Heart left ventricle (tissue), 16 donors: Measurements from ENCODE around the gene GABPB2. TPM values are rescaled to one million over a fixed set of nuclear protein-coding genes. Genes with fewer than 3 reads are reported as not detected.
A peak's percentile ranks its signal among the peaks of the same experiment; 100 is the strongest.

Experiments used
- ATAC-seq, 4 donors: fragments of 200-7000 bp; cut with Tn5 transposase; one replicate each; pipeline ENCODE4 v1.9.1; 2020 to 2022; ENCODE audit warnings: moderate library complexity in 4 of 4, mild to moderate bottlenecking in 3 of 4, moderate number of reproducible peaks in 1 of 4
- DNase-seq, 5 donors: peaks; one replicate each; pipeline ENCODE4 v3.0.0-alpha.2; 2020
- H3K27ac ChIP-seq, 12 donors: fragments of 200-600 bp; sonication (generic) in 4 of 12; one replicate each; pipeline versions ENCODE4 v1.5.0 to v1.8.0; 2016 to 2022; ENCODE audit warnings: mild to moderate bottlenecking in 2 of 12
- H3K27me3 ChIP-seq, 9 donors: fragments of 200-600 bp; sonication (generic) in 2 of 9; one replicate each; pipeline versions ENCODE4 v1.5.1 to v1.8.0; 2016 to 2022; ENCODE audit warnings: mild to moderate bottlenecking in 3 of 9
- H3K36me3 ChIP-seq, 9 donors: fragments of 200-600 bp; sonication (generic) in 2 of 9; one replicate each; pipeline versions ENCODE4 v1.5.0 to v1.8.0; 2018 to 2022; ENCODE audit warnings: mild to moderate bottlenecking in 2 of 9
- H3K4me1 ChIP-seq, 12 donors: fragments of 200-600 bp; sonication (generic) in 4 of 12; one replicate each; pipeline versions ENCODE4 v1.5.0 to v1.8.0; 2016 to 2022; ENCODE audit warnings: mild to moderate bottlenecking in 3 of 12
- H3K4me3 ChIP-seq, 12 donors: fragments of 200-600 bp; sonication (generic) in 4 of 12; one replicate each; pipeline versions ENCODE4 v1.5.0 to v1.8.0; 2017 to 2022; ENCODE audit warnings: mild to moderate bottlenecking in 9 of 12, moderate library complexity in 4 of 12
- H3K9me3 ChIP-seq, 12 donors: fragments of 200-600 bp; sonication (generic) in 4 of 12; one replicate each; pipeline versions ENCODE4 v1.5.0 to v1.8.0; 2016 to 2022; ENCODE audit warnings: mild to moderate bottlenecking in 1 of 12
- CTCF ChIP-seq, 12 donors: fragments of 200-600 bp; sonication (generic) in 4 of 12; IDR thresholded peaks; one replicate each; pipeline versions ENCODE4 v1.5.0 to v1.8.0; 2018 to 2022; ENCODE audit warnings: antibody characterized with exemption in 12 of 12, mild to moderate bottlenecking in 5 of 12
- POLR2A ChIP-seq, 2 donors: fragments of 450-650 bp; IDR thresholded peaks; one replicate each; pipeline ENCODE4 v1.6.1; 2017; ENCODE audit warnings: antibody characterized with exemption in 2 of 2, mild to moderate bottlenecking in 2 of 2, moderate library complexity in 2 of 2
- WGBS, 4 donors: extraction: QIAGEN DNeasy Blood & Tissue Kit in 2 of 4; methylation state at CpG; one replicate each; pipeline versions ENCODE4 v1.1.5 to v1.1.7; 2013 to 2018; 5-methylcytosine and 5-hydroxymethylcytosine counted together
- intact Hi-C, 10 donors: fragments of 100-400 bp; cut with DNase I; formaldehyde crosslinking; loops; one replicate each; pipeline versions ENCODE4 v1.11.1 to v1.14.2; 2022
- polyA plus RNA-seq, 2 donors: library from polyadenylated mRNA; stranded (reverse); fragments of 200-250 nt; gene quantifications; one replicate each; pipeline ENCODE4 v1.2.3, GENCODE V29; 2013
- total RNA-seq, 9 donors: library from RNA; depleted of rRNA in 2 of 9; stranded (reverse); fragments of >200 nt in 2 of 9; fragmentation: NEBNext Ultra II Directional in 3 of 9; extraction: Animal tissue kit (Norgen Biotek cat#: 25700) in 3 of 9; gene quantifications; one replicate each; pipeline versions ENCODE4 v1.1.0 to v1.2.4, GENCODE V29; 2016 to 2023
- donor health status: ischemic (EF 13 %, LVEDD 7.1; RV severe dilation, severe dysfunction).
- donor health status: healthy with polysubstance abuse.
- donor health status: DM: no; HTN: yes; CAD: no.
- donor health status: DM: no; HTN: no; CAD: no.
- donor health status: ischemic (EF 25% LVEDD 6.9; RV normal size, moderate dysfunction).
- donor health status: ischemic (EF 25% LVEDD 5.7; RV mildly dilated, moderate dysfunction).
- donor health status: healthy.
- donor health status: DM: yes; HTN: yes; CAD: no.
- donor health status: ischemic (EF 35%, LVEDD 5.7; RV mildly dilated, moderate dysfunction).
- donor health status: nonischemic (EF 11% LVEDD 7.7; RV severe dilation, severe dysfunction).
- donor health status: DM: yes; HTN: yes; CAD: no.
- donor health status: PGD.
- donor health status: ischemic (EF 29% LVEDD 5.4; RV normal size, mild dysfunction).
- donor health status: nonischemic (EF 23%, LVEDD 6.1; RV moderate dilation, normal function).

GABPB2 gene
- total and polyA plus RNA-seq, 11 donors: 4.6 to 15.2 (median 11.6) TPM

DNA sequence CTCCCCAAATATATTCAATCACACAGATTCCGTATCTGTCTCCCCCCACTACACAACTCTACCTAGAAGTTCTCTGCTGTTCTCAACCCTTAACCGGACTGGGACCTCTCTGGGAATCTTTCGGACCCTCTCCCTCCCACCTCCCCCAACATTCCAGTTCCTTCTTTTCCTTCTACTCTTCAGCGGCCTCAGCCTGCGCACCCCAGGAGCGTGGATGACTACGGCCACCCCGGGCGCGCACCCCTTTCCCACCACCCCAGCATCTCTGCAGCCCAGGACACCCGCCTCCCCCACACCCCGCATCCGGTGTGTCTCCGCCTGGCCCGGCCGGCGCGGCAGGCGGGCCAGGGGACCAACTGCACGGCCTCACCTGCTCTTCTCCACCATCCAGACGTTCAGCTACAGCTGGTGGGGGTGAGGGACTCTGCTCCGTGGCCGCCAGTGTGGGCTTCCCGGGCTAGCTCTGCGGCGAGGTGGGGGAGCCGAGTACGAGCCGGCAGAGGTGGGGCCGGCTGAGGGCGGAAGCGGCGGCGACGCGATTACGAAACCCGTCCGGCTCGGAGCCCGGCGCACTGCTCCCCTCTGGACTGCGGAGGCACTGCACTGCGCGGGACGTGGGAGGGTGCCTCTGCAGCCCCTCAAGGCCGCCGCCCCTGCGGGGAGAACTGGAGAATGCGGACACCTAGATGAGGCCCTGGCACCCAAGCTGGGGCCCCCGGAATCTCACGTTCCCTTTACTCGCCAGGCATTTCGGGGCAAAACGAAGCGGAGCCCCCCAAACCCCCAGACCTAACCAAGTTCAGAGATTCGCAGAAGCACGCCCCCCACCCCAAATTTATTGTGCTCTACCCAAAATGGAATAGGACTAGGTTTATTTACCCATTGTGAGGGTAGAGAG is 11.2 kb upstream of the GABPB2 start, which contains the start of gene CDC42SE1:
Gene CDC42SE1, minus strand, starts transcription at position 514 of the 898 bp plus-strand sequence. CDS start 3,892 bp downstream, outside the sequence.
- TF ChIP-seq CTCF (IDR thresholded peaks at IDR 0.05) (peak; percentile 61 to 94 (median 86)), POLR2A (IDR thresholded peaks at IDR 0.05) (peak; percentile 52 to 86)
- ATAC-seq (peak; percentile 87 to 93 (median 92)), DNase-seq (peak; percentile 87 to 93 (median 90))
- Histone ChIP-seq H3K36me3 (peaks cover 0 to 30% (median 20%) of the 10 kb centered on the region in 9 donors), H3K27ac (peak within 1 kb of the TSS; percentile 92 to 99 (median 96)), H3K27me3 (no peaks in the 10 kb centered on the region), H3K9me3 (no peaks in the 10 kb centered on the region), H3K4me3 (peak within 1 kb of the TSS; percentile 71 to 98 (median 90)), H3K4me1 (peaks cover 8 to 52% (median 31%) of the 10 kb centered on the region in 12 donors)
- intact Hi-C loops: loop anchor here in 5 of 10 donors (5.0 kb wide), 2 partner anchors 37 to 52 kb away; partner anchors contain the start of genes MINDY1 (in 4 of the 5) and PRUNE1 (in 4 of the 5)
- 0 to 1% (median 1%) methylated on average over 38 to 58 of the region's 58 CpGs for WGBS, 4 donors

DNA sequence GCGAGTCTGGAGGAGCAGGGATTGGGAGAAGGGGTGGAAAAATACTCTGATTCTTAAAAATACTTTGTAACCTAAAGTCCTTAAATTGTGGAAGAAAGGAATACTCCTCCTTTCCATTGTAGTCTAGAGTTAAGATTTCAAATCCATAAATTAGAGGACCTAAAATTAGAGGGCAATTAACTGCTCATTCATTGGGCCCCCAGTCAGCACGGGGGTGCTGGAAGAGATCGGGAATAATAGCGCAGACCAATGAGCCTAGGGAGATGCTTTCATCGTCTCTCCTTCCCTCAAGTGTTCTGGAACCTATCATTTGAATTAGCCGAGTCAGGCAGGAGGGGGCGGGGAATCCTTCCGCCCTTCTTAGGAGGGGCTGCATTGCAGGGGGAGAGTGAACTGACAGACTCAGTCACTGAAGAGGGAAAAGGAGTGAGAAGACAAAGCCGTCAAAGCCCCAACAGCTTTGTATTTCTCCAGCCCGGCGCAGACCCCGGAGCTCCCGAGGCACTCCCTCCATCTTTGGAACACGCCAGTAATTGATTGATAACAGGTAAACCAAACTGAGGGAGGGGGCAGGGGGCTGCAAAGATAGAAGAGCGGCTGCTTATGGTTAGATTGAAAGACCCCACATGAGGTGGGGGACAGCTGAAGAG is 10.4 kb upstream of the GABPB2 start, which contains the start of gene MLLT11:
Gene MLLT11, plus strand, starts transcription at position 391 of the 650 bp plus-strand sequence. CDS start 6,828 bp downstream, outside the sequence.
- intact Hi-C loops: no loop called here
- peak within 1 kb of the TSS; percentile 92 to 99 (median 96) for H3K27ac ChIP-seq
- ATAC-seq (peak; percentile 57 to 68 (median 62)), DNase-seq (peak in 4 of 5 donors; percentile 51 to 73 (median 59))
- no peaks in the 10 kb centered on the region for H3K9me3 ChIP-seq
- TF ChIP-seq CTCF (IDR thresholded peaks at IDR 0.05): peak in 2 of 12 donors; percentile 3 to 14
- peak in 1 of 2 donors; percentile 23 for TF ChIP-seq POLR2A (IDR thresholded peaks at IDR 0.05)
- H3K27me3 ChIP-seq: no peaks in the 10 kb centered on the region
- 2 to 4% (median 2%) methylated on average over 15 of the region's 15 CpGs for WGBS, 4 donors
- H3K36me3 ChIP-seq: peaks cover 0 to 22% (median 12%) of the 10 kb centered on the region in 9 donors
- peak within 1 kb of the TSS; percentile 71 to 98 (median 90) for H3K4me3 ChIP-seq
- H3K4me1 ChIP-seq: peaks cover 8 to 49% (median 31%) of the 10 kb centered on the region in 12 donors

DNA sequence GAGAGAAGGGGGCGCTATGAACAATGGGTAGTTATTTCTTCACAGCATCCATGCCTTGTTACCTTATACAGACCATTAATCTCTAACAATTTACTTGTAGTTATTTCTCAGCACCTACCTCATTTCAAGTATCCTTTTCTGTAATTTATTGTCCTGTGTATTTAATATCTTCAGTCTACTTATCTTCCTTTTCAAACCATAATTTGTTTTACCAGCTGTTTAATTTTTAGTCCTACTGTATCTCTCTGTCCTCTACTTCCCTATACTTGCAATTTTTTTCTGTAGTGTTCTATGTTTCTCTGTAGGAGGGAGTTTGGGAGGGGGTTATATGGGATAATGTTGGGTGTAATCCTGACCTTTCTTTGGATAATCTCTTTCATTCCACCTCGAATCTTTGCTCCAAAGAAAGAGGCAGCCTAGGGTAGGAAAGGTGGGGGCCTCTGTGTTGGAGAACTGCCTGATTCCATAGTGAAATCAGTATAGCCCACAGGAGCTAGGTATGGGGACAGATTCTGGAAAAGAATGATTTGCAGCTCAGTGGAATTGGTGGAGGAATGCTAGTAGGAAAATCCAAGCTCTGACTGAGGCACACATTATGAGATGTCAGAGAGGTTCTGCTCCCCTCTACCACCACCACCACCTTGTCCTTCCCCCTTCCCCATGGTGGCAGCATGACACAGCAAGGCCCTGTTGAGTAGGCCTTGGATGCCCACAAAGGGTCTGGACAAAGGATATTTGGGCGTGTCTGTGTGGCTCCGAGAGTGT is 9.7 kb upstream of the GABPB2 start:
- no peaks in the 10 kb centered on the region for H3K9me3 ChIP-seq
- ATAC-seq (no peak), DNase-seq (no peak)
- H3K4me1 ChIP-seq: peaks cover 8 to 42% (median 26%) of the 10 kb centered on the region in 12 donors
- H3K27ac ChIP-seq: peak overlapping the region in 11 of 12 donors; percentile 38 to 99 (median 96)
- H3K36me3 ChIP-seq: peaks cover 0 to 15% (median 5%) of the 10 kb centered on the region in 9 donors
- no peak for TF ChIP-seq CTCF (IDR thresholded peaks at IDR 0.05)
- TF ChIP-seq POLR2A (IDR thresholded peaks at IDR 0.05): no peak
- no peaks in the 10 kb centered on the region for H3K27me3 ChIP-seq
- H3K4me3 ChIP-seq: peak overlapping the region; percentile 71 to 98 (median 90)
- intact Hi-C loops: no loop called here
- WGBS, 4 donors: 56 to 68% (median 58%) methylated on average over 4 of the region's 4 CpGs
